HK-2 (cell line): Measurements from ENCODE around the gene CDH2.

Experiments used
- DNase-seq: peaks from one replicate; pipeline ENCODE4 v3.0.0-alpha.2; 2018; ENCODE audit not compliant: unreplicated experiment

Gene CDH2

DNA sequence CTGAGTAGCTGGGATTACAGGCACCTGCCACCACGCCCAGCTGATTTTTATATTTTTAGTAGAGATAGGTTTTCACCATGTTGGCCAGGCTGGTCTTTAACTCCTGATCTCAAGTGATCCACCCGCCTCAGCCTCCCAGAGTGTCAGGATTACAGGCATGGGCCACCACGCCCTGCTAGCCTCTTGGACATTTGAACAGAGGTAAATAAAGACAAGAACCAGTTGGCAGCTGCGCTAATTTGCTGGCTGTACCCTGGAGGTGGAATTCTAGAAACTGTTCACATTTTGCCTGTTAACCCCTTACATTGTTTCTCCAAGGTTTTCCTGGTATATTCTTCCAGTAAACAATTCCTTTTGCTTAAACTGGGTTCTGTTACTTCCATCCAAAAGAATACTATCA, 132.9 kb downstream of the CDH2 start:
- no peak for DNase-seq

DNA sequence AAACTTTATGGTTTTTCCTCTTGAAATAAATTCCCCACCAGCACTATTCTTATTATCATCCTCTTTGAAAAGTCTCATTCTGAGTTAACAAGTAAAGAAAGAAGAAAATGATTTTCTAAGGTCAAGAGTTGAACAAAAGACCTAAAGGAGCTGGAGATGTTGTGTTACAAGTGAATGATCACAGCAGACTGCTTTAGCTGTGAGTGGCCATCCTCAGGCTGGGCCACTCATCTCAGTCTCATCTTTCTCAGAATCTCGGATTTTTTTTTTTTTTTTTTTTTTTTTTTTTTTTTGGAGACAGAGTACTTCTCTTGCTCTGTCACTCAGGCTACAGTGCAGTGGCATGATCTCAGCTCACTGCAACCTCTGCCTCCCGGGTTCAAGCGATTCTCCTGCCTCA, 133.3 kb downstream of the CDH2 start:
- no peak for DNase-seq

DNA sequence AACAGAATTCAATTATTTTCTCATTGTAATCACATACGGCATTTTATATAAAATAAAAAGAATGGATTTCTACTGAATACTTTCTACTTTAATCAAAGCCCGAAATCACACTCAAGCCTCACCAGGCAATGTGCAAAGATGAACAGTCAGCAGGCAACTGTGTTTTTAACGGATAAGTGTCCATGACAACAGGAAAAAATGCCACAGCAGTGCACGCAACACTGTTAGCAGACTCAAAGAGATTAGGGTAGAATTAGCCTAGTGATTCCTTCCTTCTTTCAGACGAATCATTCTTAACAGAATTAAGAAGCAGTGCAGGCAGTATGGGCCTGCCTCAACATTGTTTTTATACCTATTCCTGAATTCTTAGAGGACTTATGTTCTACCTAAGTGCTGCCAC, 135.6 kb downstream of the CDH2 start:
- DNase-seq, result no peak

DNA sequence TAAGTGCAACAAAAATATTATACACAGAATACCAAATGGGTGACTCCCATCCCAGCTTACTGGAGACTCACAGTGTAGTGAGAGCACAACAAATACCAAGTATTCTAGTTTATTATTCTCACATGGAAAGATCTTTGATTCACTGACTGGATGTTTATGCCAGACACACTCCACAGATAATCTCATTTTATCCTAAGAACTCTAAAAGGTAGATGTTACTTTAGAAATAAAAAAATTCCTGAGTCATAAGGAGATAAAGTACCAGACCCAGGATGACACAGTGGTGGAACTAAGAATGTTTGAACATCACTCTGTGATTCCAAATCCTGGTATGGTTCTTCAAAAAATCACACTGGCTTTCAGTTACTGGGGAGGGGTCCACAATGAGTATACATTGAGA, 136.2 kb downstream of the CDH2 start:
- no peak for DNase-seq

DNA sequence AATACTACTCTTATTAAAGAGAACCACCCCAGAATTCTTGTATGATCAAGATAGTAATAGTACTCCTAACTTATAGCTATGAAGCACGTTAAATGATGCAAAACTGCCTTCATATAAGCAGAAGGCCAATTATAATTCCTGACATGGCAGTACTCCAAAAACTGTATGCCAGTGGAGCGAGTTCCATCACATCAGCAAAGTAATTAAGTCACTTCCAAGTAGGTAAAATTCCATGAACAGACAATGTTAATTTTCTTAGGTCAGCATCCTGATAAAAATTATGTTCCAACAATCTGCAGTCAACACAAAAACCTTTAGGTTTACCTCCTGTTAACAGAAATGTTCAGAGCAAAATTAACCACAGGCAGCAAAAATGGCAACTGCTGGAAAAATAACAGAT, 136.7 kb downstream of the CDH2 start:
- DNase-seq, result no peak

DNA sequence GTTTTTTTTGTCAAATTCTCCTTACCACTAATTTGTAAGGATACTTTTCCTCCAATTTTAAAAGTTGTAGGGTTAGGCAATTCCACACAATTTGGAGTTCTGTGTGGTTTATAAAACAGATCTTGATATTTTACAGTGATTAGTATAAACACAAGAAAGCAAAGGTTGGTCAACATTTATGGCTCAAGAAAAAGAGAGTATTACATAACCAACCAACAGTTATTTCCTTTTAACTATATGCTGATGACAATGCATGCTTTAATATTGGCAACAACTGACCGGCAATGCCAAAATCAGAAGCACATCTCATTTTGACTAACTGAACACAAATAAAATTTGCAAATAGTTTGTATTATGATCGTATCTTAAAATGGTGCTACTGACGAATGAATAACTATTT, 137.2 kb downstream of the CDH2 start:
- DNase-seq, result no peak

DNA sequence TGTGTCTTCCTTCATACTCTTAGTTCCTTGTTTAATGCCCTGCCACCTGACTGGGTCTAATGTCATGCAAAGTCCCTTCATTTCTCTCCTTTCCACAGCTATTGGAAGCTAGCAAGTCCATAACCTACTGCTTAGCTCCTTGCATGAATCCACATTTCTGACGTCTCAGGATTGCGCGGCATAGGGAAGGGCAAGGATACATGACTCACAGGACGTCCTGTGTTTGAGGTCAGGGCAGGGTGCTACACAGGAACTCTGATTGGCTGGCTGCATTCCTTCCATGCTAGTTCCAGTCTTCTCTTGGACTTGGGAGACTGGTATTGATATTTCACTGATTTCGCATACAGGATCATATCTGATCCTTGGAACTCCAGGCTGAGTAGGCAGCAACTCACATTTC, 137.9 kb downstream of the CDH2 start:
- no peak for DNase-seq

DNA sequence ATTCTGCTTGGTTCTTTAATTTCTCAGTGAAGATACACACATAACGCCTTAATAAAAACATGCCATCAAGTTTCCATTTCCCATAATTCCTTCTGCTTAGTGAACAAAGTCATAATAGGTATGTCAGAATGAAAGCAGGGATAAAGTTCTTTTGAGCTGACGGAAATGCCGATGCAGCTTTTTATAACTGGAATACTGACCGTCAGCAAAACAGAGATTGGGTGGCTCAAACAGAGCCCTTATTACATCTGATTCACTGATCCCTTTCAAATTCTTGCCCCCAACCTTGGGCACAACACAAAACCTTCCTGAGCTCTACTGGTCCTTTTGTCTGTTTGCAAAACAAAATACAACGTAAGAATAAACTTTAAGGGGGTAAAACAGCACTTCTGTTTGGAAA, 140.4 kb downstream of the CDH2 start:
- no peak for DNase-seq

DNA sequence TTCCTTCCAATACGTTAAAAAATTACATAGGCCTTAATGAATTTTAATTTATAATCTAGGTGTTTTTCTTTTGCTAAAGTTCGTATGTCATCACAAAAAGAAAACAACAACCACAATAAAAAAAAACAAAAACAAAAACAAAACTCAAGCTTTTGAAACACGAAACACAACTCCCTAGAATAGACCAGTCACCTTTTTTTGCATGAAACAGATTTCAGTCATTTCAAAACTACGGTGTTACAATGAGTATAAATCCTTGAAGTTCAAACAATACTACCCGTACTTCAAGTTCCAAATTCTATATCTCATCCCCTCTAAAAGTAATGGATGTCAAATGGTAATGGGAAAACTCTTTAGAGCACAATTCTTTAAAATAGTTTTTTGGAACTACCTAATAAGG, 142.4 kb downstream of the CDH2 start:
- no peak for DNase-seq

DNA sequence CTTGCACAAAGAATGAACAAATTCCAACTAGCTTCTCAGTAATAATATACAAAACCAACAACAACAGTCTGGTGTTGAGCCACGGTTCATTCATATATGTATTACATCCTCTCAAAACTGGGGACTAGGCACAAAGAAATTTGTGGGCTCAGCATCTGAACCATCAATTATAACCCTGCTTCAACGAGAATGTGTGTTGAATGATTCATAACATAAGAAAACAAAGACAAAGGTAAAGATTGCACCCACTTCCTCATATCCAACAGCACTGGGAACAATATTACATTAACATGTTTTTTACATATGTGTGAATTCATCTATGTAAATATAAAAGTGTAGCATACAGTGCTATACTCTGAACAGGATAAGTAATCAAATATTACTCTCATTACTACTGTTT, 144.8 kb downstream of the CDH2 start:
- DNase-seq, result no peak

DNA sequence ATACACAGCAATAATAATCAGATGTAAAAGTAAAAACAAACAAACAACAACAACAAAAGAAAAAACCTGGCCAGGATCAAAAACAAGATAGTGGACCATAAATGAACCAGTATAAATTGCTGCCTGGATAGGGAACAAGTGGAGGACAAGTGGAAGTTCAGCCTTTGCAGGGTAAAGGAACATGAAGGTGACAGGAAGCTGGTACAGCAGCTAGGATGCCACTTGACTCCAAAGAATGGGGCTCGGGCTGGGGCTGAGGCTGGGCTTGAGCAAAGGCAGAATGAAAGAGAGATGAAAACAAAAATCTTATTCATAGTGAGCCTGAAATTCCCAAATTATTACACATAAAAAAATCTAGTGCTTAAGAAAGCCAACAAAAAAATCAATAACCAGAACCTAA, 146.5 kb downstream of the CDH2 start:
- no peak for DNase-seq

DNA sequence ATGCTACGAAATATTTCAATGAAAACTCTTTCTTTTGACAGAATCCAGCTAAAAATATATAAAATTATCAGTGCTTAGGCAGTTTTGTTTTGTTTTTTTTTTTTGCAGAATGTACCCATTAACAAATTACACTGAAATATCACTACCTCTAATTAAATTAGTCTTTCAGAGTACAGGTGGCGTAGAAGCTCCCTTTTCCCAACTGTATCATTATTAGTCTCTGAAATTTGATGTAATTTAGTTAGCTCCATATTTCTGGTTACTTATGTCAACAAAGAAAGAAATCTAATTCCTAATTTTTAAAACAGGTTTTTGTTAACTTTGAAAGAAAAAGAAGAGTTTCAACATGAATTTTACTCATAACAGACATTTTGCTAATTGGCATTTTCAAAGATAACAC, 149.2 kb downstream of the CDH2 start:
- no peak for DNase-seq

DNA sequence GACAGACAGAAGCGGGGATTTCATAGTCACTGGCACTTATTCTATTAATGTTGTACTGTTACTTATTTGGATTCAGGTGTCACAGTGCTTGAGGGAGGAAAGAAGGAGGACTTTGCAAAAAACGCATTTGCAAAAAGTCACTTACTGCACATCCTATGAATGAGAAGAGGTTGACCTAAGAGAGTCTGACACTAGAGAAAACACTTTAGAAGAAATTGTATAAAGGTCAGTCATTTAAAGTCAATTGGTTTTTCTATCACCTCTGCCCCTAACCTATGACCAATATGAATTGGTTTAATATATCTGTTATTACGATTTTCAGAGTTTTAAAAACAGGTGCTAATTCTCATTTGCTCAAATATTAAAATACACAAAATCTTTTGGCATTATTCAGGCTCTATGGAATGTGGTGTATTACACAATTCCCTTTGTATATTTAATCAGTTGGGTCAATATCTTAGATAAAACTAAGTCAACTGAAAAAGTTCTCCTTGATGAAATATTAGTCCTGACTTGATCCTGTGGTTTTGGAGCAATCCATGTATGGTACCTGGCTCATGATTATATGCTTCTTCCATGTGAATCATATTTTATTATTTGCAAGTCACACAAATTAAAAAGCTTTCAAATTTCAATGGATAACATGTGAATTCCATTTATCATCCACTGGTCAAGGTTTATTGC, 157.4 kb downstream of the CDH2 start:
- DNase-seq, result no peak

DNA sequence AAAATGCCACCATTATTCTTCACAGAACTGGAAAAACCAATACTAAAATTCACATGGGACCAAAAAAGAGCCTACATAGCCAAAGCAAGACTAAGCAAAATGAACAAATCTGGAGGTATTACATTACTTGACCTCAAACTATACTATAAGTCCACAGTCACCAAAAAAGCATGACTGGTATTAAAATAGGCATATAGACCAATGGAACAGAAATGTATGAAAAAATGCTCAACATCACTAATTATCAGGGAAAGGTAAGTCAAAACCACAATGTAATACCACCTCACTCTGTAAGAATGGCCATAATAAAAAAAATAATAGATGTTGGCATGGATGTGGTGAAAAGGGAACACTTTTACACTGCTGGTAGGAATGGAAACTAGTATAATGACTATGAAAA, 158.6 kb downstream of the CDH2 start:
- no peak for DNase-seq

DNA sequence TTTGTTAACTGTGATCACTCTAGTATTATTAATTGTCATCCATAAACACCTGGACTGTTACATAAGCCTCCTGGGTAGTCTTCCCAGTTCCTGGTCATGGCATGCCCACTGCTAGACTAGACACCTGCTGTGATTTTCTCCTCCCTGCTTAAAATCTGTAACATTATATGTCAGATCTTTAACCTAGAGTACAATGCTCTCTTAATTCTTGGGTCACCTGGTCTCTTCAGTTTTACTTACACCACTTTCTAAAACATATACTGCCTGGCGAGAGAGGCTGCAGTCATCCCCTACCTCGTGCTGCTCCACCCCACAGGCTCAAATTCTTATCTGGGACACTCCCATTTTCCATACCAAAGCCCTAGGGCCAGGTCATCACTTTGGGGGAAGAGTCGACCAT, 161.3 kb downstream of the CDH2 start:
- DNase-seq, result no peak

DNA sequence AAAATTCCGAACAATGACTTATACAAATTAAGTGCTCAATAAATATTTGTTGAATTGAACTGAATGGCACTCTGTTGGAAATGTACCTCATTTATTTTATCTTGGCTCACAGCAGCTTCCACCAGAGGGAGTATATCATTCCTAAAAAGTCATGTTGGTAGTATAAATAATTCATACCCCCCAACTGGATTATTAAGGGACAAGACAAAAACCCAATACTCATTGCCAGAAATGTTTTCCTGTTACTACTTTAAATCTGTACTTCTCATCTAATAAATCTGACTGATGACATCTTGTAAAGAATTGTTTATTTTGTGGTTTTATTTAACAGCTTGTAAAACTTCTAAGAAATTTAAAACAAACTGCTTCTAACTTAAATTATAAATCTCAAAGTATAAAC, 163.9 kb downstream of the CDH2 start:
- no peak for DNase-seq

DNA sequence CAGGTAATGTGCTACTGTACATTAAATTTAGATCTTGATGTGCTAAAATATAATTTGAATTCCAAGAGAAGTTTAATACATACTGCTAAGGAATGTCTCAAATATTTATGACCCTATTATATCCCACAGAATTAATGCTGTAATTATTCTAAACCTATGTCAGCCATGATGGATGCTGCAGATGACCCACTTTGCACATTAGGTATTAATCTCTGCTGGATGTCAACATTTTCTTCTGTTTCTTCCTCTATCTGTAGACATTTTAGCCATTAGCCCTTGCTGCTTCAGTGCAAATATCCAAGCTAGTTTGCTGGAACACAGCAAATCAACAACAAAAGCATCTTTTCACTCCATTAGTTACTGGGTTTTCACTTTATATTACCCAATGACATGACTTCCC, 164.6 kb downstream of the CDH2 start:
- no peak for DNase-seq

DNA sequence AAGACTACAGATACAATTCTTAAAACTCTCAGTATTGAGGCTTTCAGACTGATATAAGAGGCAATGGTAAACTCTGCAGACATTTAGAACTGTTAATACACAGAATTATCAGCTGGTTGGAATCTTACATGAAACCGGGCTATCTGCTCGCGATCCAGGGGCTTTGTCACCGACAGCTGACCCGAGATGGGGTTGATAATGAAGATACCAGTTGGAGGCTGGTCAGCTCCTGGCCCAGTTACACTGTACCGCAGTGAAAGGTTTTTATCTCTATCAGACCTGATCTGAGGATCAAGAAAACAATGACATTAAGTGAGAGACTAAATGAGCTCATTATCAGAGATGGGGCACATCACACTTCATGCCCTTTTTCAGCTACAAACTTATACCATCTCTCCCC, 167.3 kb downstream of the CDH2 start:
- no peak for DNase-seq

DNA sequence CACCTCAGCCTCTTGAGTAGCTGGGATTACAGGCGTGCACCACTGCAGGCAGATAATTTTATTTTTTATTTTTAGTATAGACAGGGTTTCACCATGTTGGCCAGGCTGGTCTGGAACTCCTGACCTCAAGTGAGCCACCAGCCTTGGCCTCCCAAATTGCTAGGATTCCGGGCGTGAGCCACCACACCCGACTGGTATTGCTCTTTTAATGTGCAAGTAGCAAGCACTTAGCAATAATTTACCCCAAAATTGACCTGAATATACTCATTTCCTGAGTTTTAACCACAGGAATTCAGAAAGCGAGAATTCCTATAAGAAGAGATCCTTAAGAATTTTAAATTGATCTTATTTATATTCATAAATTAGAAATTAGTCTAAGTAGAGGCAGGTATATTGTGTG, 169.1 kb downstream of the CDH2 start:
- no peak for DNase-seq

DNA sequence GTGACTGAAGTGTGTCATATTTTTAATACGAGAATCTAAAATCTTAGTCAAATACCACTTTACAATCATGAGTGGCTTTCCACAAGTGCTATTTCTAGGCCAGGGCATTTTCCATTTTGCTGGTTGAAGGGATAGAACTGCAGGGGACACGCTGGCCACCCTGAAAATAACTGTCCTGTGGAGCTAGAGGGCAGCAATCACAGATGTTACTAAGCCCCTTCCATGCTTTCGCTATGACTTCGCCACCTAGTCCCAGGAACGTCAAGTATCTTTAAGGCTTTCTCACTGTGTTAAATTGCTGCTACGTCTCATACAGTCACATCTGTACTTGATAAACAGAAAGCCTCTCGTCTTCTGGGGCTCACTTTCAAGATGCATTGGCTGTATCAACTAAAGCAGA, 171.8 kb downstream of the CDH2 start:
- DNase-seq, result no peak

DNA sequence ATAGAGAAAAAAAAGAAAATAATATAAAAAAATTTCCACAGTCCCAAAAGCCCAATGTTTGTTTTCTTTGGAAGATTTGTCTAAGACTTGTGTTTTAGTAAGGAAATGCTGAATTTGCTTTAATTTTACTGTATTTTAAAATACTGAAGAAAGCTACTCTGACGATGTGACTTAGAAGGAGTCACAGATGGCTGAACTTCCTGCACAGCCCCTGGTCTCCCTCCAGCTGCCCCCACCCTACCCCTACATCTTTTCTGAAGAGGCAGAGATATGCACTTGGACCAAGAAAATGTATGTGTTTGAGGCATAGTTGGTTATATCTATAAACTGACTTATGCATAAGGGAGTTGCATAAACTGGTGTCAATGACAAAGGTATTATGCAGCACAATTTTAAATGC, 172.3 kb downstream of the CDH2 start:
- DNase-seq, result no peak

DNA sequence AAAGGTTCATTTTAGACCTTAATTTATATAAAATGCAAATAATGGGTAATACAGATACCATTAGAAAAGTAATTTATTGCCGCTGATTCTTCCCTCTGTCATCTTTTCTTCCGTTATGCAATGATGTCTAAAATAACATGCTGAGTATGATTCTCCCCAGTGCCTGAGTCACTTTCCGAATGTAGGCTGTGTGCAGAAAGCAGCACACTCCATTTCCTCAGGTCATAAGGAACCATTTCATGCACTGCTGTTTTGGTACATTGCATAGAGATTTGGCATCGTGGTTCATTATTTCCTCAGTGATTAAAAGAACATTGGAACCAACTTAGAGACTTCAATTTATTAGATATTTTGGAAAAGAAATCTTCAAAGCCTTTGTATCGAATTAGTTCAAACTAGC, 173.5 kb downstream of the CDH2 start:
- DNase-seq, result no peak

DNA sequence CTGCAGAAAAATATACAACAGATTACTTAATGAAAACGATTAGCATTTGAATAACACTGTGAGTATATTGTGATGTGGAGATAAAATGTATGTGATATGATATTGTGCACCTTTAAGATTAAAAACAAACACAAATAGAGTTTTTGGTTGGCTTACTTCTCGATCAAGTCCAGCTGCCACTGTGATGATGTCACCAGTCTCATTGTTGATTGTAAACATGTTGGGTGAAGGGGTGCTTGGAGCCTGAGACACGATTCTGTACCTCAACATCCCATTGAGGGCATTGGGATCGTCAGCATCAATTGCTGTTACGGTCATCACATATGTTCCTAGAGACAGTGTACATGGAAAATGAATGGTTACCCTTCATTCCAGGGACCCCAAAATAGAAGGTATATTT, 174.1 kb downstream of the CDH2 start:
- DNase-seq, result no peak

DNA sequence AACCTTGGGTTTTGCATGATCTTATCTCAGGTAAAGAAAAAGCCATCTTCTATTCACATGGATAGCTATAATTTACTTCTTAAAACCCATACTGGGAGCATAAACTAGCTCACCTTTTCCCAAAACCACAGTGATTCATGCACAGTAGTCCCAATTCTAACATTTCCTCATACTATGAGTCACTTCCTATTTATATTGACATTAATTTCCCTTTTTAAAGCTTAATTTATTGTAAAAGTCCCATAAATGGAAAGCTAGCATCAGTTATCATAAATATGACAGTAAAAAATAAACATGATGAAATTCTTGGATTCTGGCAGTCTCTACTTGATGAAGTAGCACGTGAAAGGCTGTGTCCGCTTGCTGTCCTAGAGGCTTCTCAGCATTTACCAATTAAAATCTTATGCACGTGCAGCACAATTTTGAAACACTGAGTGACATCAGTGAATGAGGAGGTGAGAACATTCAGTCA, 180.1 kb downstream of the CDH2 start:
- DNase-seq, result no peak
